Stimulated activated naive CD8-positive, alpha-beta T cell treated with anti-CD3 and anti-CD28 coated beads, Interleukin-15, amount 100 ng/mL, for 72 hours (primary cell): ENCODE measurements around the gene CAPN7.

Experiments used
- ATAC-seq: fragments of 150-1000 bp; cut with Tn5 transposase; 2 replicates; pipeline ENCODE4 v1.10.0; 2021; ENCODE audit warnings: mild to moderate bottlenecking, moderate library complexity
- DNase-seq, 2 donors: peaks; one replicate each; pipeline ENCODE4 v3.0.0; 2021 to 2022
- H3K27ac Mint-ChIP-seq, 2 donors: one replicate each; pipeline ENCODE4 v1.8.0; 2022; ENCODE audit warnings: mild to moderate bottlenecking in 2 of 2, mixed read lengths in 2 of 2, moderate library complexity in 2 of 2
- H3K27me3 Mint-ChIP-seq: one replicate; pipeline ENCODE4 v1.8.0; 2022; ENCODE audit warnings: mixed read lengths
- H3K4me1 Mint-ChIP-seq: one replicate; pipeline ENCODE4 v1.8.0; 2022; ENCODE audit warnings: mild to moderate bottlenecking, mixed read lengths
- H3K4me3 Mint-ChIP-seq, 2 donors: one replicate each; pipeline ENCODE4 v1.8.0; 2022; ENCODE audit warnings: mild to moderate bottlenecking in 2 of 2, mixed read lengths in 2 of 2, moderate library complexity in 1 of 2
- H3K9me3 Mint-ChIP-seq, 2 donors: one replicate each; pipeline ENCODE4 v1.8.0; 2022; ENCODE audit warnings: mixed read lengths in 2 of 2

Gene CAPN7

GRCh38 chr3:15217011-15217671 is 11.1 kb downstream of the CAPN7 start:
- no peak for ATAC-seq
- Mint-ChIP-seq H3K9me3 (no peaks in the 10 kb centered on the region), H3K4me1 (no peaks in the 10 kb centered on the region), H3K4me3 (no peak overlapping the region), H3K27me3 (no peaks in the 10 kb centered on the region), H3K27ac (peak overlapping the region in 1 of 2 donors; percentile 42)
- no peak for DNase-seq

GRCh38 chr3:15217841-15218267 is 11.8 kb downstream of the CAPN7 start:
- Mint-ChIP-seq H3K4me1 (no peaks in the 10 kb centered on the region), H3K4me3 (no peak overlapping the region), H3K27ac (no peak overlapping the region), H3K9me3 (no peaks in the 10 kb centered on the region), H3K27me3 (no peaks in the 10 kb centered on the region)
- ATAC-seq (no peak), DNase-seq (no peak)

GRCh38 chr3:15218689-15219088 is 12.6 kb downstream of the CAPN7 start:
- Mint-ChIP-seq H3K4me3 (no peak overlapping the region), H3K9me3 (no peaks in the 10 kb centered on the region), H3K4me1 (no peaks in the 10 kb centered on the region), H3K27me3 (no peaks in the 10 kb centered on the region), H3K27ac (peak overlapping the region in 1 of 2 donors; percentile 63)
- ATAC-seq (no peak), DNase-seq (no peak)

- ATAC-seq (no peak), DNase-seq (no peak)
- Mint-ChIP-seq H3K27me3 (no peaks in the 10 kb centered on the region), H3K4me1 (no peaks in the 10 kb centered on the region), H3K27ac (no peak overlapping the region), H3K9me3 (no peaks in the 10 kb centered on the region), H3K4me3 (no peak overlapping the region)
These were observed 14.0 kb downstream of the CAPN7 start for GRCh38 chr3:15220056-15220455.

- H3K9me3 Mint-ChIP-seq, result no peaks in the 10 kb centered on the region
- DNase-seq (no peak), ATAC-seq (no peak)
- no peak overlapping the region for H3K27ac Mint-ChIP-seq
- H3K27me3 Mint-ChIP-seq, result no peaks in the 10 kb centered on the region
- H3K4me1 Mint-ChIP-seq, result no peaks in the 10 kb centered on the region
- no peak overlapping the region for H3K4me3 Mint-ChIP-seq
These were observed 14.6 kb downstream of the CAPN7 start for GRCh38 chr3:15220661-15221060.

- no peak for DNase-seq
- no peak for ATAC-seq
- H3K27me3 Mint-ChIP-seq, result no peaks in the 10 kb centered on the region
- no peak overlapping the region for H3K4me3 Mint-ChIP-seq
- no peaks in the 10 kb centered on the region for H3K4me1 Mint-ChIP-seq
- H3K9me3 Mint-ChIP-seq, result no peaks in the 10 kb centered on the region
- H3K27ac Mint-ChIP-seq, result no peak overlapping the region
These were observed 15.7 kb downstream of the CAPN7 start for GRCh38 chr3:15221574-15222217.

- ATAC-seq, result no peak
- no peak for DNase-seq
- Mint-ChIP-seq H3K27ac (no peak overlapping the region), H3K9me3 (no peaks in the 10 kb centered on the region), H3K27me3 (no peaks in the 10 kb centered on the region), H3K4me1 (no peaks in the 10 kb centered on the region), H3K4me3 (no peak overlapping the region)
These were observed 17.9 kb downstream of the CAPN7 start for GRCh38 chr3:15223685-15224572.

GRCh38 chr3:15228147-15228546 is 22.1 kb downstream of the CAPN7 start:
- ATAC-seq, result no peak
- no peaks in the 10 kb centered on the region for H3K27me3 Mint-ChIP-seq
- H3K9me3 Mint-ChIP-seq, result no peaks in the 10 kb centered on the region
- DNase-seq, result no peak
- H3K27ac Mint-ChIP-seq, result no peak overlapping the region
- H3K4me1 Mint-ChIP-seq, result no peaks in the 10 kb centered on the region
- no peak overlapping the region for H3K4me3 Mint-ChIP-seq

GRCh38 chr3:15229262-15229661 is 23.2 kb downstream of the CAPN7 start:
- no peaks in the 10 kb centered on the region for H3K27me3 Mint-ChIP-seq
- no peaks in the 10 kb centered on the region for H3K9me3 Mint-ChIP-seq
- no peak overlapping the region for H3K4me3 Mint-ChIP-seq
- DNase-seq (no peak), ATAC-seq (no peak)
- no peak overlapping the region for H3K27ac Mint-ChIP-seq
- H3K4me1 Mint-ChIP-seq, result no peaks in the 10 kb centered on the region

- H3K9me3 Mint-ChIP-seq, result no peaks in the 10 kb centered on the region
- H3K4me1 Mint-ChIP-seq, result no peaks in the 10 kb centered on the region
- no peak overlapping the region for H3K4me3 Mint-ChIP-seq
- ATAC-seq, result no peak
- DNase-seq, result peak in 1 of 2 donors; percentile 26
- H3K27ac Mint-ChIP-seq, result no peak overlapping the region
- H3K27me3 Mint-ChIP-seq, result no peaks in the 10 kb centered on the region
These were observed 35.3 kb downstream of the CAPN7 start for GRCh38 chr3:15241341-15241740.

- no peak overlapping the region for H3K27ac Mint-ChIP-seq
- H3K4me1 Mint-ChIP-seq, result no peaks in the 10 kb centered on the region
- H3K9me3 Mint-ChIP-seq, result no peaks in the 10 kb centered on the region
- no peak overlapping the region for H3K4me3 Mint-ChIP-seq
- DNase-seq (no peak), ATAC-seq (no peak)
- no peaks in the 10 kb centered on the region for H3K27me3 Mint-ChIP-seq
These were observed 37.9 kb downstream of the CAPN7 start for GRCh38 chr3:15243822-15244482.

- H3K4me1 Mint-ChIP-seq, result no peaks in the 10 kb centered on the region
- H3K27ac Mint-ChIP-seq, result no peak overlapping the region
- H3K27me3 Mint-ChIP-seq, result no peaks in the 10 kb centered on the region
- H3K4me3 Mint-ChIP-seq, result no peak overlapping the region
- no peaks in the 10 kb centered on the region for H3K9me3 Mint-ChIP-seq
- DNase-seq (no peak), ATAC-seq (no peak)
These were observed 40.1 kb downstream of the CAPN7 start for GRCh38 chr3:15246186-15246585.

- Mint-ChIP-seq H3K27me3 (no peaks in the 10 kb centered on the region), H3K4me1 (peaks cover 10% of the 10 kb centered on the region), H3K9me3 (no peaks in the 10 kb centered on the region), H3K4me3 (no peak overlapping the region), H3K27ac (peak overlapping the region; percentile 33 to 87)
- ATAC-seq (no peak), DNase-seq (no peak)
These were observed 47.1 kb downstream of the CAPN7 start for GRCh38 chr3:15253023-15253697.

GRCh38 chr3:15255215-15255614 is 49.2 kb downstream of the CAPN7 start:
- H3K4me1 Mint-ChIP-seq, result peaks cover 14% of the 10 kb centered on the region
- H3K9me3 Mint-ChIP-seq, result no peaks in the 10 kb centered on the region
- DNase-seq (no peak), ATAC-seq (no peak)
- no peaks in the 10 kb centered on the region for H3K27me3 Mint-ChIP-seq
- H3K27ac Mint-ChIP-seq, result peak overlapping the region in 1 of 2 donors; percentile 61
- no peak overlapping the region for H3K4me3 Mint-ChIP-seq

- H3K9me3 Mint-ChIP-seq, result no peaks in the 10 kb centered on the region
- no peak overlapping the region for H3K27ac Mint-ChIP-seq
- no peak for DNase-seq
- ATAC-seq, result no peak
- H3K27me3 Mint-ChIP-seq, result no peaks in the 10 kb centered on the region
- no peak overlapping the region for H3K4me3 Mint-ChIP-seq
- peaks cover 14% of the 10 kb centered on the region for H3K4me1 Mint-ChIP-seq
These were observed 50.9 kb downstream of the CAPN7 start for GRCh38 chr3:15256861-15257341.
